ENCODE results near the gene ERBB2.

Gene ERBB2

GRCh38 chr17:39699818-39700147, at the start of gene ERBB2:
Gene ERBB2, plus strand, starts transcription at chr17:39700064. Its CDS starts 175 bp downstream, at chr17:39700239.
- Histone ChIP-seq H3K4me1 (peaks cover 17% of the 10 kb centered on the region), H3K9ac (no peak within 1 kb of the TSS), H3K36me3 (no peaks in the 10 kb centered on the region), H4K20me1 (no peaks in the 10 kb centered on the region), H3K27ac (no peak within 1 kb of the TSS), H3K4me2 (no peak within 1 kb of the TSS), H3K9me3 (no peaks in the 10 kb centered on the region), H3K4me3 (no peak within 1 kb of the TSS), H3K27me3 (peaks cover 39% of the 10 kb centered on the region)
- TF ChIP-seq Cebpa-rat (IDR thresholded peaks at IDR 0.05) = no peak

GRCh38 chr17:39650121-39650579, 49.7 kb upstream of the ERBB2 start:
- H3K4me2 ChIP-seq = 0 out of 2 replicates have a peak overlapping the region, but pooled peaks have one; percentile 67
- H4K20me1 ChIP-seq = peaks cover 98% of the 10 kb centered on the region
- H3K4me1 ChIP-seq = peaks cover 38% of the 10 kb centered on the region
- H3K36me3 ChIP-seq = peaks cover 32% of the 10 kb centered on the region
- H3K9ac ChIP-seq = no peak overlapping the region
- no peak overlapping the region for H3K4me3 ChIP-seq
- no peak for TF ChIP-seq Cebpa-rat (IDR thresholded peaks at IDR 0.05)
- H3K27ac ChIP-seq = no peak overlapping the region
- H3K27me3 ChIP-seq = no peaks in the 10 kb centered on the region
- H3K9me3 ChIP-seq = no peaks in the 10 kb centered on the region

- H4K20me1 ChIP-seq = peaks cover 97% of the 10 kb centered on the region
- H3K4me3 ChIP-seq = no peak overlapping the region
- H3K4me2 ChIP-seq = peak overlapping the region; percentile 67
- no peak overlapping the region for H3K9ac ChIP-seq
- H3K9me3 ChIP-seq = no peaks in the 10 kb centered on the region
- H3K27ac ChIP-seq = peak overlapping the region; percentile 13; the same call in 1 of the 2 replicates
- no peak for TF ChIP-seq Cebpa-rat (IDR thresholded peaks at IDR 0.05)
- no peaks in the 10 kb centered on the region for H3K27me3 ChIP-seq
- H3K36me3 ChIP-seq = peaks cover 35% of the 10 kb centered on the region
- peaks cover 39% of the 10 kb centered on the region for H3K4me1 ChIP-seq
Observed at GRCh38 chr17:39651923-39652586, 47.8 kb upstream of the ERBB2 start.

- H3K36me3 ChIP-seq = peaks cover 41% of the 10 kb centered on the region
- peaks cover 46% of the 10 kb centered on the region for H3K4me1 ChIP-seq
- H3K27me3 ChIP-seq = no peaks in the 10 kb centered on the region
- H3K4me3 ChIP-seq = no peak overlapping the region
- no peaks in the 10 kb centered on the region for H3K9me3 ChIP-seq
- TF ChIP-seq Cebpa-rat (IDR thresholded peaks at IDR 0.05) = no peak
- H3K4me2 ChIP-seq = no peak overlapping the region
- peaks cover 98% of the 10 kb centered on the region for H4K20me1 ChIP-seq
- H3K27ac ChIP-seq = peak overlapping the region; percentile 13; the same call in 1 of the 2 replicates
- H3K9ac ChIP-seq = no peak overlapping the region
Observed at GRCh38 chr17:39652587-39653315, 47.1 kb upstream of the ERBB2 start.

GRCh38 chr17:39653316-39653661, 46.6 kb upstream of the ERBB2 start:
- no peak overlapping the region for H3K4me2 ChIP-seq
- H4K20me1 ChIP-seq = peaks cover 99% of the 10 kb centered on the region
- H3K27me3 ChIP-seq = peaks cover 5% of the 10 kb centered on the region; the same call in 1 of the 2 replicates
- H3K9me3 ChIP-seq = no peaks in the 10 kb centered on the region
- H3K27ac ChIP-seq = no peak overlapping the region
- H3K4me1 ChIP-seq = peaks cover 51% of the 10 kb centered on the region
- no peak overlapping the region for H3K9ac ChIP-seq
- no peak overlapping the region for H3K4me3 ChIP-seq
- H3K36me3 ChIP-seq = peaks cover 47% of the 10 kb centered on the region
- TF ChIP-seq Cebpa-rat (IDR thresholded peaks at IDR 0.05) = no peak

GRCh38 chr17:39653662-39654331, 46.1 kb upstream of the ERBB2 start:
- H3K4me1 ChIP-seq = peaks cover 56% of the 10 kb centered on the region
- no peak overlapping the region for H3K27ac ChIP-seq
- peaks cover 47% of the 10 kb centered on the region for H3K36me3 ChIP-seq
- H3K4me3 ChIP-seq = no peak overlapping the region
- no peak overlapping the region for H3K9ac ChIP-seq
- H4K20me1 ChIP-seq = peaks cover 99% of the 10 kb centered on the region
- peaks cover 5% of the 10 kb centered on the region; the same call in 1 of the 2 replicates for H3K27me3 ChIP-seq
- TF ChIP-seq Cebpa-rat (IDR thresholded peaks at IDR 0.05) = no peak
- no peaks in the 10 kb centered on the region for H3K9me3 ChIP-seq
- no peak overlapping the region for H3K4me2 ChIP-seq

- peaks cover 5% of the 10 kb centered on the region; the same call in 1 of the 2 replicates for H3K27me3 ChIP-seq
- H3K27ac ChIP-seq = no peak overlapping the region
- no peak overlapping the region for H3K4me3 ChIP-seq
- H4K20me1 ChIP-seq = peaks cover 96% of the 10 kb centered on the region
- no peak for TF ChIP-seq Cebpa-rat (IDR thresholded peaks at IDR 0.05)
- H3K4me2 ChIP-seq = no peak overlapping the region
- peaks cover 68% of the 10 kb centered on the region for H3K4me1 ChIP-seq
- H3K9me3 ChIP-seq = no peaks in the 10 kb centered on the region
- peaks cover 47% of the 10 kb centered on the region for H3K36me3 ChIP-seq
- no peak overlapping the region for H3K9ac ChIP-seq
Observed at GRCh38 chr17:39655105-39655504, 44.8 kb upstream of the ERBB2 start.

GRCh38 chr17:39658346-39658745, 41.5 kb upstream of the ERBB2 start:
- Histone ChIP-seq H4K20me1 (peaks cover 83% of the 10 kb centered on the region), H3K4me2 (peak overlapping the region; percentile 89), H3K27ac (no peak overlapping the region), H3K27me3 (peaks cover 5% of the 10 kb centered on the region; the same call in 1 of the 2 replicates), H3K9me3 (no peaks in the 10 kb centered on the region), H3K36me3 (peaks cover 69% of the 10 kb centered on the region), H3K4me1 (peaks cover 71% of the 10 kb centered on the region), H3K9ac (no peak overlapping the region), H3K4me3 (no peak overlapping the region)
- TF ChIP-seq Cebpa-rat (IDR thresholded peaks at IDR 0.05) = no peak

- Histone ChIP-seq H3K36me3 (peaks cover 65% of the 10 kb centered on the region), H3K4me2 (peak overlapping the region; percentile 89), H3K27ac (peak overlapping the region; percentile 70), H3K4me3 (no peak overlapping the region), H3K27me3 (peaks cover 5% of the 10 kb centered on the region; the same call in 1 of the 2 replicates), H4K20me1 (peaks cover 79% of the 10 kb centered on the region), H3K4me1 (peaks cover 75% of the 10 kb centered on the region), H3K9me3 (no peaks in the 10 kb centered on the region), H3K9ac (no peak overlapping the region)
- no peak for TF ChIP-seq Cebpa-rat (IDR thresholded peaks at IDR 0.05)
Observed at GRCh38 chr17:39658760-39659159, 41.1 kb upstream of the ERBB2 start.

Measured in BLaER1 (cell line).